Measurements from ENCODE around the gene CLK1. TPM values are rescaled to one million over a fixed set of nuclear protein-coding genes. Genes with fewer than 3 reads are reported as not detected.

Gene CLK1
- polyA plus RNA-seq (2013): 553 TPM

- Histone ChIP-seq H3K27ac (ENCODE audit: insufficient read depth in 1 of 2, low read depth in 1 of 2, low read length in 2 of 2, poor library complexity in 1 of 2, severe bottlenecking in 2 of 2) (peak within 1 kb of the TSS; percentile 99 to 100), H3K36me3 (ENCODE audit: control insufficient read depth in 4 of 4, insufficient read depth in 4 of 4, low read length in 3 of 4) (peaks cover 3 to 27% (median 8%) of the 10 kb centered on the region in 4 experiments), H3K27me3 (replicated peaks in 2 of 5; ENCODE audit: control insufficient read depth in 4 of 5, insufficient read depth in 5 of 5, low read length in 4 of 5) (no peaks in the 10 kb centered on the region), H3K4me3 (ENCODE audit: control insufficient read depth in 1 of 7, extremely low read depth in 1 of 7, insufficient read depth in 4 of 7, low read depth in 2 of 7, low read length in 6 of 7) (peak within 1 kb of the TSS; percentile 80 to 100 (median 99)), H3K9me3 (ENCODE audit: control extremely low read depth in 1 of 5, control insufficient read depth in 4 of 5, insufficient read depth in 2 of 5, low read depth in 1 of 5, low read length in 4 of 5) (no peaks in the 10 kb centered on the region), H3K4me1 (ENCODE audit: control extremely low read depth in 1 of 4, control insufficient read depth in 4 of 4, insufficient read depth in 4 of 4, low read length in 3 of 4) (peaks cover 16 to 49% (median 31%) of the 10 kb centered on the region in 4 experiments)
- CTCF ChIA-PET: interaction anchor here (0.6 to 2.1 kb wide), 6 partner anchors 12 to 39 kb away, joined by 3 to 6 read pairs (median 5); partner anchors contain the start of genes NIF3L1 and PPIL3
- DNase-seq: peak; percentile 95 to 97 (median 96)
- POLR2A ChIA-PET: interaction anchor here (0.6 to 1.8 kb wide), 9 partner anchors 10 to 53 kb away, joined by 3 to 19 read pairs (median 4); partner anchors contain the start of genes BZW1, NIF3L1 and PPIL3
- WGBS (ENCODE audit: insufficient coverage): 3% methylated on average over 65 of the region's 89 CpGs
These were observed at the start of gene CLK1 for GRCh38 chr2:200864176-200865034. Gene CLK1, minus strand, starts transcription at chr2:200864658. Its CDS starts 2,796 bp downstream, at chr2:200861862.

GRCh38 chr2:200913654-200914053 is 49.2 kb upstream of the CLK1 start:
- DNase-seq: no peak
- Histone ChIP-seq H3K9me3 (ENCODE audit: control extremely low read depth in 1 of 5, control insufficient read depth in 4 of 5, insufficient read depth in 2 of 5, low read depth in 1 of 5, low read length in 4 of 5) (no peaks in the 10 kb centered on the region), H3K27me3 (replicated peaks in 2 of 5; ENCODE audit: control insufficient read depth in 4 of 5, insufficient read depth in 5 of 5, low read length in 4 of 5) (no peaks in the 10 kb centered on the region), H3K36me3 (ENCODE audit: control insufficient read depth in 4 of 4, insufficient read depth in 4 of 4, low read length in 3 of 4) (peaks cover 12 to 69% (median 55%) of the 10 kb centered on the region in 4 experiments), H3K4me3 (ENCODE audit: control insufficient read depth in 1 of 7, extremely low read depth in 1 of 7, insufficient read depth in 4 of 7, low read depth in 2 of 7, low read length in 6 of 7) (no peak overlapping the region), H3K27ac (ENCODE audit: insufficient read depth in 1 of 2, low read depth in 1 of 2, low read length in 2 of 2, poor library complexity in 1 of 2, severe bottlenecking in 2 of 2) (no peak overlapping the region), H3K4me1 (ENCODE audit: control extremely low read depth in 1 of 4, control insufficient read depth in 4 of 4, insufficient read depth in 4 of 4, low read length in 3 of 4) (no peaks in the 10 kb centered on the region)
- ChIA-PET CTCF (interaction anchor here (1.2 to 2.2 kb wide), 4 partner anchors 8 to 245 kb away, joined by 3 to 8 read pairs (median 4); no protein-coding TSS in a partner anchor), POLR2A (no interaction called here)

- WGBS (ENCODE audit: insufficient coverage): 100% methylated on average over 3 of the region's 4 CpGs
- no peak overlapping the region for H3K4me3 ChIP-seq (ENCODE audit: control insufficient read depth in 1 of 7, extremely low read depth in 1 of 7, insufficient read depth in 4 of 7, low read depth in 2 of 7, low read length in 6 of 7)
- H3K27ac ChIP-seq (ENCODE audit: insufficient read depth in 1 of 2, low read depth in 1 of 2, low read length in 2 of 2, poor library complexity in 1 of 2, severe bottlenecking in 2 of 2): no peak overlapping the region
- CTCF ChIA-PET: interaction anchor here (0.7 kb wide), 1 partner anchor 43 kb away, joined by 3 read pairs; no protein-coding TSS in a partner anchor
- H3K4me1 ChIP-seq (ENCODE audit: control extremely low read depth in 1 of 4, control insufficient read depth in 4 of 4, insufficient read depth in 4 of 4, low read length in 3 of 4): peaks cover 0 to 2% (median 0%) of the 10 kb centered on the region in 4 experiments
- no peaks in the 10 kb centered on the region for H3K27me3 ChIP-seq (replicated peaks in 2 of 5; ENCODE audit: control insufficient read depth in 4 of 5, insufficient read depth in 5 of 5, low read length in 4 of 5)
- H3K36me3 ChIP-seq (ENCODE audit: control insufficient read depth in 4 of 4, insufficient read depth in 4 of 4, low read length in 3 of 4): peaks cover 9 to 60% (median 43%) of the 10 kb centered on the region in 4 experiments
- POLR2A ChIA-PET: no interaction called here
- no peak for DNase-seq
- H3K9me3 ChIP-seq (ENCODE audit: control extremely low read depth in 1 of 5, control insufficient read depth in 4 of 5, insufficient read depth in 2 of 5, low read depth in 1 of 5, low read length in 4 of 5): no peaks in the 10 kb centered on the region
These were observed 45.5 kb upstream of the CLK1 start for GRCh38 chr2:200909958-200910357.

GRCh38 chr2:200905618-200906296 is 41.3 kb upstream of the CLK1 start:
- peak; percentile 70 to 77 (median 72) for DNase-seq
- ChIA-PET CTCF (interaction anchor here (0.8 to 6.4 kb wide), 32 partner anchors 9 to 327 kb away, joined by 3 to 60 read pairs (median 4); partner anchors contain the start of genes CASP10, CFLAR, NIF3L1 and PPIL3), POLR2A (no interaction called here)
- peaks cover 3 to 50% (median 29%) of the 10 kb centered on the region in 4 experiments for H3K36me3 ChIP-seq (ENCODE audit: control insufficient read depth in 4 of 4, insufficient read depth in 4 of 4, low read length in 3 of 4)
- H3K4me1 ChIP-seq (ENCODE audit: control extremely low read depth in 1 of 4, control insufficient read depth in 4 of 4, insufficient read depth in 4 of 4, low read length in 3 of 4): peaks cover 0 to 4% (median 0%) of the 10 kb centered on the region in 4 experiments
- H3K9me3 ChIP-seq (ENCODE audit: control extremely low read depth in 1 of 5, control insufficient read depth in 4 of 5, insufficient read depth in 2 of 5, low read depth in 1 of 5, low read length in 4 of 5): no peaks in the 10 kb centered on the region
- H3K27me3 ChIP-seq (replicated peaks in 2 of 5; ENCODE audit: control insufficient read depth in 4 of 5, insufficient read depth in 5 of 5, low read length in 4 of 5): no peaks in the 10 kb centered on the region
- peak overlapping the region in 1 of 2 experiments; percentile 25 for H3K27ac ChIP-seq (ENCODE audit: insufficient read depth in 1 of 2, low read depth in 1 of 2, low read length in 2 of 2, poor library complexity in 1 of 2, severe bottlenecking in 2 of 2)
- H3K4me3 ChIP-seq (ENCODE audit: control insufficient read depth in 1 of 7, extremely low read depth in 1 of 7, insufficient read depth in 4 of 7, low read depth in 2 of 7, low read length in 6 of 7): no peak overlapping the region
- WGBS (ENCODE audit: insufficient coverage): no CpG with 5 or more reads among the region's 2 CpGs

- peaks cover 0 to 4% (median 0%) of the 10 kb centered on the region in 4 experiments for H3K4me1 ChIP-seq (ENCODE audit: control extremely low read depth in 1 of 4, control insufficient read depth in 4 of 4, insufficient read depth in 4 of 4, low read length in 3 of 4)
- 5% methylated on average over 4 of the region's 4 CpGs for whole genome bisulfite sequencing (ENCODE audit: insufficient coverage)
These were observed 37.1 kb upstream of the CLK1 start for GRCh38 chr2:200901459-200902072.

GRCh38 chr2:200899482-200899881 is 35.0 kb upstream of the CLK1 start:
- Histone ChIP-seq H3K27ac (ENCODE audit: insufficient read depth in 1 of 2, low read depth in 1 of 2, low read length in 2 of 2, poor library complexity in 1 of 2, severe bottlenecking in 2 of 2) (no peak overlapping the region), H3K4me3 (ENCODE audit: control insufficient read depth in 1 of 7, extremely low read depth in 1 of 7, insufficient read depth in 4 of 7, low read depth in 2 of 7, low read length in 6 of 7) (no peak overlapping the region), H3K4me1 (ENCODE audit: control extremely low read depth in 1 of 4, control insufficient read depth in 4 of 4, insufficient read depth in 4 of 4, low read length in 3 of 4) (peaks cover 0 to 3% (median 0%) of the 10 kb centered on the region in 4 experiments), H3K9me3 (ENCODE audit: control extremely low read depth in 1 of 5, control insufficient read depth in 4 of 5, insufficient read depth in 2 of 5, low read depth in 1 of 5, low read length in 4 of 5) (no peaks in the 10 kb centered on the region), H3K36me3 (ENCODE audit: control insufficient read depth in 4 of 4, insufficient read depth in 4 of 4, low read length in 3 of 4) (peaks cover 22 to 71% (median 47%) of the 10 kb centered on the region in 4 experiments), H3K27me3 (replicated peaks in 2 of 5; ENCODE audit: control insufficient read depth in 4 of 5, insufficient read depth in 5 of 5, low read length in 4 of 5) (no peaks in the 10 kb centered on the region)
- CTCF ChIA-PET: no interaction called here
- no peak for DNase-seq
- POLR2A ChIA-PET: no interaction called here

More at GRCh38 chr2:200901459-200902072, 37.1 kb upstream of the CLK1 start:
- DNase-seq: peak; percentile 92 to 96 (median 94)
- no peak overlapping the region for H3K4me3 ChIP-seq (ENCODE audit: control insufficient read depth in 1 of 7, extremely low read depth in 1 of 7, insufficient read depth in 4 of 7, low read depth in 2 of 7, low read length in 6 of 7)
- POLR2A ChIA-PET: interaction anchor here (0.6 to 1.6 kb wide), 2 partner anchors 12 to 276 kb away, joined by 4 read pairs; partner anchors contain the start of gene NIF3L1
- H3K27me3 ChIP-seq (replicated peaks in 2 of 5; ENCODE audit: control insufficient read depth in 4 of 5, insufficient read depth in 5 of 5, low read length in 4 of 5): no peaks in the 10 kb centered on the region
- no peak overlapping the region for H3K27ac ChIP-seq (ENCODE audit: insufficient read depth in 1 of 2, low read depth in 1 of 2, low read length in 2 of 2, poor library complexity in 1 of 2, severe bottlenecking in 2 of 2)
- no peaks in the 10 kb centered on the region for H3K9me3 ChIP-seq (ENCODE audit: control extremely low read depth in 1 of 5, control insufficient read depth in 4 of 5, insufficient read depth in 2 of 5, low read depth in 1 of 5, low read length in 4 of 5)
- CTCF ChIA-PET: interaction anchor here (0.8 to 1.6 kb wide), 20 partner anchors 10 to 331 kb away, joined by 3 to 9 read pairs (median 4); partner anchors contain the start of genes NIF3L1 and ORC2
- peaks cover 22 to 59% (median 40%) of the 10 kb centered on the region in 4 experiments for H3K36me3 ChIP-seq (ENCODE audit: control insufficient read depth in 4 of 4, insufficient read depth in 4 of 4, low read length in 3 of 4)

Data from common myeloid progenitor, CD34-positive (primary cell).